Endothelial cell of umbilical vein (primary cell): ENCODE results near the gene LTBP1. TPM values are rescaled to one million over a fixed set of nuclear protein-coding genes. Genes with fewer than 3 reads are reported as not detected.

Experiments used
- BruUV-seq: library from RNA; stranded (reverse); fragments of 400-500 nt; replicated peaks from 2 replicates; lab custom pipeline; 2021; lab: Mats Ljungman, UMichigan
- CTCF ChIA-PET: fragments of 300-600, 350-600 bp; sonication (Branson Sonifier 250); formaldehyde crosslinking; loops from one replicate; lab custom pipeline; 2021; ENCODE audit warnings: antibody characterized with exemption, inconsistent platforms; lab: Charles Lee
- POLR2A ChIA-PET: fragments of 300-600, 350-600 bp; sonication (Branson Sonifier 250); formaldehyde crosslinking; loops from one replicate; lab custom pipeline; 2021; ENCODE audit warnings: antibody characterized with exemption, inconsistent platforms; lab: Charles Lee
- DNase-seq: peaks from one replicate; pipeline ENCODE4 v3.0.0-alpha.2; 2011; ENCODE audit warnings: low read depth, low spot score
- FAIRE-seq: peaks from 2 replicates; lab custom pipeline; 2011; peaks lifted over from hg19 to GRCh38; lab: Jason Lieb, UNC
- H2AFZ ChIP-seq: 2 replicates; pipeline ENCODE4 v1.6.0; 2012; ENCODE audit warnings: low read depth, low read length, control low read depth, inconsistent platforms
- H3K27ac ChIP-seq: 2 replicates; pipeline ENCODE4 v1.5.1; 2011; ENCODE audit warnings: low read depth, mild to moderate bottlenecking, control low read depth, low read length, moderate library complexity; ENCODE audit not compliant: insufficient read depth
- H3K27me3 ChIP-seq, 2 experiments: 2 replicates each; pipeline versions ENCODE4 v1.6.0 to v1.6.1; 2011; ENCODE audit warnings: low read length in 2 of 2, mixed read lengths in 1 of 2; ENCODE audit not compliant: control insufficient read depth in 2 of 2, insufficient read depth in 2 of 2
- H3K36me3 ChIP-seq, 2 experiments: 2 replicates in 1 of 2; 3 replicates in 1 of 2; pipeline ENCODE4 v1.5.1; 2011; ENCODE audit warnings: low read length in 2 of 2, mild to moderate bottlenecking in 1 of 2, moderate library complexity in 1 of 2; ENCODE audit not compliant: control insufficient read depth in 2 of 2, insufficient read depth in 2 of 2; ENCODE audit errors: extremely low read depth in 1 of 2
- H3K4me1 ChIP-seq: 3 replicates; pipeline ENCODE4 v1.5.1; 2011; ENCODE audit warnings: mild to moderate bottlenecking, low read length; ENCODE audit not compliant: control insufficient read depth, insufficient read depth; ENCODE audit errors: extremely low read depth
- H3K4me2 ChIP-seq: 2 replicates; pipeline ENCODE4 v1.6.1; 2011; ENCODE audit warnings: low read length, control low read depth, mixed read lengths; ENCODE audit not compliant: insufficient read depth
- H3K4me3 ChIP-seq, 3 experiments: fragments of 200-600 bp in 1 of 3; sonication (generic), shearing (Covaris generic) in 1 of 3; replicated peaks in 1 of 3; 2 replicates each; pipeline ENCODE4 v1.5.1; 2011 to 2016; ENCODE audit warnings: control low read depth in 3 of 3, low read length in 3 of 3, mild to moderate bottlenecking in 2 of 3, inconsistent platforms in 1 of 3, low read depth in 1 of 3, moderate library complexity in 1 of 3; ENCODE audit not compliant: insufficient read depth in 1 of 3
- H3K79me2 ChIP-seq: 2 replicates; pipeline ENCODE4 v1.6.0; 2012; ENCODE audit warnings: low read length, inconsistent platforms; ENCODE audit not compliant: control insufficient read depth, insufficient read depth
- H3K9ac ChIP-seq: replicated peaks from 2 replicates; pipeline ENCODE3; 2011; ENCODE audit warnings: low read length, control low read depth; ENCODE audit not compliant: insufficient read depth; ENCODE audit errors: extremely low read depth
- H3K9me1 ChIP-seq: replicated peaks from 3 replicates; pipeline ENCODE4 v1.6.0; 2011; ENCODE audit warnings: mild to moderate bottlenecking, low read length; ENCODE audit not compliant: control insufficient read depth, insufficient read depth; ENCODE audit errors: extremely low read depth
- H3K9me3 ChIP-seq: replicated peaks from 2 replicates; pipeline ENCODE4 v1.5.1; 2012; ENCODE audit warnings: low read length, inconsistent platforms; ENCODE audit not compliant: control insufficient read depth, insufficient read depth
- H4K20me1 ChIP-seq: replicated peaks from 2 replicates; pipeline ENCODE3; 2011; ENCODE audit warnings: mild to moderate bottlenecking, low read length; ENCODE audit not compliant: control insufficient read depth, insufficient read depth; ENCODE audit errors: extremely low read depth
- CTCF ChIP-seq, 2 donors: IDR thresholded peaks; 1 replicate in 1 of 2; 2 replicates in 1 of 2; pipeline ENCODE4 v1.5.1; 2011; ENCODE audit warnings: low read length in 2 of 2, mild to moderate bottlenecking in 2 of 2, moderate library complexity in 2 of 2, control low read depth in 1 of 2, inconsistent platforms in 1 of 2, low read depth in 1 of 2; ENCODE audit not compliant: insufficient read depth in 1 of 2; ENCODE audit errors: extremely low read depth in 1 of 2
- EZH2 ChIP-seq: IDR thresholded peaks from 2 replicates; pipeline ENCODE4 v1.6.1; 2012; ENCODE audit warnings: borderline replicate concordance, low read depth, mild to moderate bottlenecking, moderate library complexity, low read length, inconsistent platforms; ENCODE audit not compliant: severe bottlenecking
- FOS ChIP-seq: IDR thresholded peaks from 2 replicates; pipeline ENCODE4 v1.6.1; 2011; ENCODE audit warnings: mild to moderate bottlenecking, low read length, moderate library complexity, borderline replicate concordance; ENCODE audit not compliant: insufficient read depth
- GATA2 ChIP-seq: IDR thresholded peaks from 2 replicates; pipeline ENCODE4 v1.7.0; 2011; ENCODE audit warnings: low read depth, mild to moderate bottlenecking, moderate library complexity, mixed read lengths, low read length; ENCODE audit not compliant: insufficient read length, insufficient read depth
- JUN ChIP-seq: IDR thresholded peaks from 2 replicates; pipeline ENCODE4 v1.6.1; 2011; ENCODE audit warnings: borderline replicate concordance, low read depth; ENCODE audit not compliant: insufficient read length, insufficient read depth
- MAX ChIP-seq: IDR thresholded peaks from 2 replicates; pipeline ENCODE4 v1.6.1; 2011; ENCODE audit not compliant: insufficient read depth, insufficient read length
- MYC ChIP-seq: IDR thresholded peaks from one replicate; pipeline ENCODE4 v1.6.1; 2011; ENCODE audit warnings: mild to moderate bottlenecking, low read depth, low read length
- POLR2A ChIP-seq: IDR thresholded peaks from 2 replicates; pipeline ENCODE4 v1.6.1; 2012; ENCODE audit warnings: low read depth, mild to moderate bottlenecking, control low read depth, low read length
- POLR2AphosphoS5 ChIP-seq: IDR thresholded peaks from 2 replicates; pipeline ENCODE4 v1.6.1; 2012; ENCODE audit warnings: low read depth, mild to moderate bottlenecking, control low read depth, low read length, moderate library complexity; ENCODE audit not compliant: insufficient read depth
- dilution Hi-C: fragments of 300-500 bp; cut with MboI; formaldehyde crosslinking; loops from one replicate; pipeline ENCODE4 v1.15.0; 2019; ENCODE audit warnings: low sequenced_read_pairs; ENCODE audit not compliant: extremely low pct_ligation_motif_present
- intact Hi-C: fragments of 100-400 bp; cut with micrococcal nuclease; formaldehyde crosslinking; loops from one replicate; pipeline ENCODE4 v1.10.0; 2022
- polyA plus RNA-seq, 4 experiments: library from polyadenylated mRNA; depleted of rRNA in 3 of 4; stranded (reverse) in 3 of 4; unstranded in 1 of 4; fragments of >200 nt; gene quantifications; 2 replicates each; pipeline versions ENCODE4 v1.2.1 to v1.2.3, GENCODE V29; 2011 to 2012; ENCODE audit warnings: missing spikeins in 1 of 4
- total RNA-seq: library from RNA; stranded (reverse); gene quantifications from 2 replicates; pipeline ENCODE4 v1.2.3, GENCODE V29; 2021

The LTBP1 gene
- total and polyA plus RNA-seq, 2 donors (not counting 3 experiments of a cell fraction or from before 2014, with no cell fraction given): 57.4 to 68.2 TPM

GRCh38 chr2:32960647-32961403, 14.1 kb downstream of the LTBP1 start:
- no peak for FAIRE-seq
- peaks cover 4% of the 10 kb centered on the region for H3K79me2 ChIP-seq
- POLR2A ChIA-PET: no interaction called here
- no peaks in the 10 kb centered on the region for H3K9me3 ChIP-seq
- H3K27me3 ChIP-seq: no peaks in the 10 kb centered on the region
- no peak for DNase-seq
- H3K27ac ChIP-seq: no peak overlapping the region
- CTCF ChIA-PET: no interaction called here
- dilution Hi-C loops: no loop called here
- no TSS peak for BruUV-seq
- no peak for TF ChIP-seq EZH2
- no peak for TF ChIP-seq MYC
- no peak for TF ChIP-seq FOS
- TF ChIP-seq JUN: no peak
- TF ChIP-seq POLR2AphosphoS5: no peak
- no peak for TF ChIP-seq MAX
- no peak for TF ChIP-seq CTCF (IDR thresholded peaks at IDR 0.05; ENCODE audit: extremely low read depth in 1 of 2, insufficient read depth in 1 of 2, low read depth in 1 of 2, low read length in 2 of 2)
- no peak for TF ChIP-seq POLR2A
- TF ChIP-seq GATA2: no peak
- intact Hi-C loops: no loop called here
- peaks cover 2% of the 10 kb centered on the region for H3K4me1 ChIP-seq
- H4K20me1 ChIP-seq: no peaks in the 10 kb centered on the region
- H3K36me3 ChIP-seq: no peaks in the 10 kb centered on the region
- H3K9ac ChIP-seq: no peak overlapping the region
- no peak overlapping the region for H3K4me2 ChIP-seq
- no peak overlapping the region for H2AFZ ChIP-seq
- no peak overlapping the region for H3K4me3 ChIP-seq
- H3K9me1 ChIP-seq: no peaks in the 10 kb centered on the region
